Keratinocyte (primary cell): ENCODE data around the gene ZFPM1. TPM values are rescaled to one million over a fixed set of nuclear protein-coding genes. Genes with fewer than 3 reads are reported as not detected.

Experiments
- DNase-seq: peaks from one replicate; pipeline ENCODE4 v3.0.0-alpha.2; 2011; ENCODE audit warnings: low read depth, missing footprints, low spot score
- FAIRE-seq: peaks from 2 replicates; lab custom pipeline; 2011; peaks lifted over from hg19 to GRCh38; lab: Jason Lieb, UNC
- H2AFZ ChIP-seq: 2 replicates; pipeline ENCODE4 v1.6.0; 2012; ENCODE audit warnings: low read length, control low read depth, inconsistent platforms; ENCODE audit not compliant: control insufficient read depth
- H3K27ac ChIP-seq: 2 replicates; pipeline ENCODE4 v1.5.1; 2011; ENCODE audit warnings: low read length; ENCODE audit not compliant: control insufficient read depth, insufficient read depth
- H3K27me3 ChIP-seq: 3 replicates; pipeline ENCODE4 v1.6.0; 2011; ENCODE audit warnings: low read length; ENCODE audit not compliant: control insufficient read depth, insufficient read depth; ENCODE audit errors: extremely low read depth
- H3K36me3 ChIP-seq, 2 experiments: 2 replicates in 1 of 2; 3 replicates in 1 of 2; pipeline ENCODE4 v1.5.1; 2011; ENCODE audit warnings: low read length in 2 of 2, mild to moderate bottlenecking in 1 of 2; ENCODE audit not compliant: control insufficient read depth in 2 of 2, insufficient read depth in 2 of 2; ENCODE audit errors: extremely low read depth in 1 of 2
- H3K4me1 ChIP-seq: 3 replicates; pipeline ENCODE4 v1.5.1; 2011; ENCODE audit warnings: low read length; ENCODE audit not compliant: control insufficient read depth, insufficient read depth; ENCODE audit errors: extremely low read depth
- H3K4me2 ChIP-seq: 3 replicates; pipeline ENCODE4 v1.6.0; 2011; ENCODE audit warnings: low read depth, low read length; ENCODE audit not compliant: control insufficient read depth, insufficient read depth; ENCODE audit errors: extremely low read depth
- H3K4me3 ChIP-seq, 3 experiments: fragments of 200-600 bp in 1 of 3; sonication (generic) in 1 of 3; 2 replicates in 2 of 3; 3 replicates in 1 of 3; pipeline ENCODE4 v1.5.1; 2011 to 2016; ENCODE audit warnings: low read length in 3 of 3, mild to moderate bottlenecking in 3 of 3, control low read depth in 2 of 3, inconsistent platforms in 1 of 3, low read depth in 1 of 3, mixed read lengths in 1 of 3, mixed run types in 1 of 3, moderate library complexity in 1 of 3; ENCODE audit not compliant: control insufficient read depth in 2 of 3, insufficient read depth in 2 of 3; ENCODE audit errors: extremely low read depth in 1 of 3
- H3K79me2 ChIP-seq: 2 replicates; pipeline ENCODE4 v1.6.0; 2012; ENCODE audit warnings: low read length; ENCODE audit not compliant: control insufficient read depth, insufficient read depth
- H3K9ac ChIP-seq: 3 replicates; pipeline ENCODE4 v1.6.0; 2011; ENCODE audit warnings: low read length; ENCODE audit not compliant: control insufficient read depth, insufficient read depth; ENCODE audit errors: extremely low read depth
- H3K9me1 ChIP-seq: 3 replicates; pipeline ENCODE4 v1.6.0; 2011; ENCODE audit warnings: low read length; ENCODE audit not compliant: control insufficient read depth, insufficient read depth; ENCODE audit errors: extremely low read depth
- H3K9me3 ChIP-seq: 2 replicates; pipeline ENCODE4 v1.5.1; 2012; ENCODE audit warnings: low read depth, low read length; ENCODE audit not compliant: control insufficient read depth
- H4K20me1 ChIP-seq: 3 replicates; pipeline ENCODE4 v1.6.0; 2011; ENCODE audit warnings: low read length; ENCODE audit not compliant: control insufficient read depth, insufficient read depth; ENCODE audit errors: extremely low read depth
- EZH2 ChIP-seq: IDR thresholded peaks from one replicate; pipeline ENCODE4 v1.6.1; 2012; ENCODE audit warnings: inconsistent platforms, mild to moderate bottlenecking, low read length, moderate library complexity
- dilution Hi-C: fragments of 300-500 bp; cut with MboI; formaldehyde crosslinking; loops from one replicate; pipeline ENCODE4 v1.7.0; 2020; ENCODE audit warnings: low sequenced_read_pairs; ENCODE audit not compliant: extremely low pct_ligation_motif_present
- polyA plus RNA-seq, 5 experiments: library from polyadenylated mRNA; depleted of rRNA in 3 of 5; stranded (reverse) in 3 of 5; stranded (forward) in 1 of 5; unstranded in 1 of 5; fragments of >200 nt; gene quantifications; 1 replicate in 1 of 5; 2 replicates in 3 of 5; 3 replicates in 1 of 5; pipeline versions ENCODE4 v1.2.1 to v1.2.3, GENCODE V29; 2011 to 2012; ENCODE audit warnings: missing spikeins in 2 of 5, low read depth in 1 of 5, low replicate concordance in 1 of 5
- TF ChIP-seq, protein P1 (sequence below), 3 experiments: IDR thresholded peaks in 1 of 3; conservative IDR thresholded peaks in 1 of 3; optimal IDR thresholded peaks in 1 of 3; 2 replicates in 2 of 3; 3 replicates in 1 of 3; pipeline versions ENCODE3 to v1.5.1; 2011; ENCODE audit warnings: low read length in 3 of 3, mild to moderate bottlenecking in 3 of 3, moderate library complexity in 2 of 3, control low read depth in 1 of 3, inconsistent platforms in 1 of 3; ENCODE audit not compliant: insufficient read depth in 2 of 3; ENCODE audit errors: extremely low read depth in 1 of 3

Gene ZFPM1
- polyA plus RNA-seq, 1 donor (not counting 4 experiments of a cell fraction or from before 2014, with no cell fraction given): 0.42 TPM

DNA sequence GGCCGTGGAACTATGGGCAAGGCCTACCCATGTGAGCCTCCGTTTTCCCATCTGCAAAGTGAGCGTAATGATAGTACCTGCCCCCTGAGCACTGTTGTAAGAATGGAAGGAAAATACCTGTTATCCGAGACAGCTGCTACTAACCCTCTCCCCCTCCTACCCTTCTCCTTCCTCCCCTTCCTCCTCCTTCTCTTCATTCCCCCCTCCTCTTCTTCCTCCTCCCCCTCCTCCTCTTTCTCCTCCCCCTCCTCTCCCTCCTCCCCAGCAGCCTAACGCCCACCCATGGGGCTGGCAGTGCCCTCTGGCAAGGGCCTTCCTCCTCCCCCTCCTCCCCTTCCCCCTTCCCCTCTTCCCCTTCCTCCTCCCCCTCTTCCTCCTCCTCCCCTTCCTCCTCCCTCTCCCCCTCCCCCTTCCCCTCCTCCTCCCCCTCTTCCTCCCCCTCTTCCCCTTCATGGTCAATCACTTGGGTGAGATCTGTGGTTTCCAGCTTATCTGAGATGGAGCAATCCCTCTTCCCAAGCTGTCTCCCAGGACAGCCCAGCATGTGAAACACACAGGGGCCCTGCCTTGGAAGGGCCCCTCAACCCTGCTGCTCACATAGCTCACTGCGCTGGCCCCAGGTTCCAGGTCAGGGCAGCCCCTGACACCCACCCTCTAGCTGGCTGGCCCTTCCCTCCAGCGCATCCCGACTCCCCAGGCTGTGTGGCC lies 6.4 kb downstream of the ZFPM1 start:
- Histone ChIP-seq H3K4me2 (no peak overlapping the region), H3K27me3 (no peaks in the 10 kb centered on the region), H3K4me1 (peaks cover 13% of the 10 kb centered on the region), H4K20me1 (peaks cover 27% of the 10 kb centered on the region), H3K4me3 (no peak overlapping the region), H3K27ac (no peak overlapping the region), H3K79me2 (peaks cover 56% of the 10 kb centered on the region), H3K36me3 (peaks cover 0 to 2% of the 10 kb centered on the region in 2 experiments), H3K9ac (no peak overlapping the region), H3K9me1 (no peaks in the 10 kb centered on the region), H2AFZ (no peak overlapping the region), H3K9me3 (no peaks in the 10 kb centered on the region)
- FAIRE-seq: no peak
- dilution Hi-C loops: no loop called here
- TF ChIP-seq, protein P1, sequence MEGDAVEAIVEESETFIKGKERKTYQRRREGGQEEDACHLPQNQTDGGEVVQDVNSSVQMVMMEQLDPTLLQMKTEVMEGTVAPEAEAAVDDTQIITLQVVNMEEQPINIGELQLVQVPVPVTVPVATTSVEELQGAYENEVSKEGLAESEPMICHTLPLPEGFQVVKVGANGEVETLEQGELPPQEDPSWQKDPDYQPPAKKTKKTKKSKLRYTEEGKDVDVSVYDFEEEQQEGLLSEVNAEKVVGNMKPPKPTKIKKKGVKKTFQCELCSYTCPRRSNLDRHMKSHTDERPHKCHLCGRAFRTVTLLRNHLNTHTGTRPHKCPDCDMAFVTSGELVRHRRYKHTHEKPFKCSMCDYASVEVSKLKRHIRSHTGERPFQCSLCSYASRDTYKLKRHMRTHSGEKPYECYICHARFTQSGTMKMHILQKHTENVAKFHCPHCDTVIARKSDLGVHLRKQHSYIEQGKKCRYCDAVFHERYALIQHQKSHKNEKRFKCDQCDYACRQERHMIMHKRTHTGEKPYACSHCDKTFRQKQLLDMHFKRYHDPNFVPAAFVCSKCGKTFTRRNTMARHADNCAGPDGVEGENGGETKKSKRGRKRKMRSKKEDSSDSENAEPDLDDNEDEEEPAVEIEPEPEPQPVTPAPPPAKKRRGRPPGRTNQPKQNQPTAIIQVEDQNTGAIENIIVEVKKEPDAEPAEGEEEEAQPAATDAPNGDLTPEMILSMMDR (optimal IDR thresholded peaks at IDR 0.05 in 1 of 3, IDR thresholded peaks at IDR 0.05 in 1 of 3, conservative IDR thresholded peaks at IDR 0.05 in 1 of 3; ENCODE audit: extremely low read depth in 1 of 3, insufficient read depth in 2 of 3, low read length in 3 of 3): no peak
- TF ChIP-seq EZH2: no peak
- DNase-seq: no peak

DNA sequence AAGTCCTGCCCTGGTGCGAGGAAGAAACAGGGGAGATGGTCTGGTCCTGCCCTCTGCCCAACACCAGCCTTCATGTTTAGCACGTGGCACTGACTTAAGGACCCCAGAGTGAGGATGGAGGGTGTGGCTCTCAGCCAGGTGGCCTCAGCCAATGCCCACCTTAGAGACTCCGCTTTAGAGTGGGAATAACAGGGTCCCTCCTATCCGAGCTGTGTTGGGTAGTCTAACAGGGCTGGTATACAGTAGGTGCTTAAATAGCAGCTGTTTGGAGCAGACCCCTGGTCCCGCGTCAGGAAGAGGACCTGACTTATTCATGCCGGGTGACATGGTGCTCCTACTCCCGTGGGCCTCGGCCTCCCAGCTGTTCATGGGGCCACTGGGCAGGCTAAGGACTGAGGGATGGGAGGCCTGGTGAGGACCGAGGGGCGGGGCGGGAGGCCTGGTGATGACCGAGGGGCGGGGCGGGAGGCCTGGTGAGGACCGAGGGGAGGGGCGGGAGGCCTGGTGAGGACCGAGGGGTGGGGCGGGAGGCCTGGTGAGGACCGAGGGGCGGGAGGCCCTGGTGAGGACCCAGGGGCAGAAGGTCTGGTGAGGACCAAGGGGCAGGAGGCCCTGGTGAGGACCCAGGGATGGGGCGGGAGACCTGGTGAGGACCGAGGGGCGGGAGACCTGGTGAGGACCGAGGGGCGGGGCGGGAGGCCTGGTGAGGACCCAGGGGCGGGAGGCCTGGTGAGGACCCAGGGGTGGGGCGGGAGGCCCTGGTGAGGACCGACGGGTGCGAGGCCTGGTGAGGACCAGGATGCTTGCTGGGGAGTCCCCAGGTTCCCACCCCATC lies 7.6 kb downstream of the ZFPM1 start:
- no peak overlapping the region for H3K4me2 ChIP-seq
- H3K4me3 ChIP-seq: no peak overlapping the region
- peaks cover 0 to 2% of the 10 kb centered on the region in 2 experiments for H3K36me3 ChIP-seq
- no peaks in the 10 kb centered on the region for H3K27me3 ChIP-seq
- no peak overlapping the region for H2AFZ ChIP-seq
- no peaks in the 10 kb centered on the region for H3K9me3 ChIP-seq
- FAIRE-seq: no peak
- no peak for DNase-seq
- no peak overlapping the region for H3K27ac ChIP-seq
- peaks cover 57% of the 10 kb centered on the region for H3K79me2 ChIP-seq
- TF ChIP-seq EZH2: no peak
- TF ChIP-seq, protein P1 (optimal IDR thresholded peaks at IDR 0.05 in 1 of 3, IDR thresholded peaks at IDR 0.05 in 1 of 3, conservative IDR thresholded peaks at IDR 0.05 in 1 of 3; ENCODE audit: extremely low read depth in 1 of 3, insufficient read depth in 2 of 3, low read length in 3 of 3): no peak
- dilution Hi-C loops: no loop called here
- no peak overlapping the region for H3K9ac ChIP-seq
- H4K20me1 ChIP-seq: peaks cover 27% of the 10 kb centered on the region
- H3K9me1 ChIP-seq: no peaks in the 10 kb centered on the region
- H3K4me1 ChIP-seq: peaks cover 9% of the 10 kb centered on the region
